HG02610 (cell line): ENCODE data around the gene ANXA3.
"Not testable (repeated sequence)": the region's sequence is repeated elsewhere in the genome, so short reads cannot be mapped to it uniquely, and the experiment has no call there.

Experiments used
- ATAC-seq: cut with Tn5 transposase; IDR thresholded peaks from one replicate; pipeline ENCODE4 v1.9.1; 2021; ENCODE audit warnings: mild to moderate bottlenecking, moderate library complexity; ENCODE audit not compliant: unreplicated experiment

Gene ANXA3

DNA sequence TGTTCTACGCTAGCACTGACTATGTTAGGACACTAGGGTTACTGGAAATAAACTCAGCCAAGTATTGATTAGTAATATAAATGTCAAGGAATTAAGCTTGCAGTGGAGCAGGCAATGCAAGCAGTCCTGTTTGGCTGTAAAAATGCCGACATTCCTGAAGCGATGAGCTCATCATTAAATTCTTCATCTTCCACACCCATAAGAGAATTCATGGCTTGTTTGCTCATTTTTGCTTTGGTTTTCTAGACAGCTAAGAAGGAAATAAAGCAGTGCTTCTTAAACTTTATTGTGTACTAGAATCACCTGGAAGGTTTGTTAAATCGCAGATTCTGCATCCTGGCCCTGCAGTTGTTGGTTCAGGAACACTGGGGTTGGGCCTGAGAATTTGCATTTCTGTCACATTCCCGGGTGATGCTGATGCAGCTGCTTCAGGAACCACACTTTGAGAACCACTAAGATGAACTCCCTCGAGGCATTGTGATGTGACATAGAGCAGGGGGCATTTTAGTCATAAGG lies 17.8 kb downstream of the ANXA3 start:
- no peak for ATAC-seq

- no peak for ATAC-seq
Observed at GRCh38 chr4:78570117-78570516, 18.5 kb downstream of the ANXA3 start.

GRCh38 chr4:78571804-78572203 lies 20.2 kb downstream of the ANXA3 start:
- no peak for ATAC-seq

DNA sequence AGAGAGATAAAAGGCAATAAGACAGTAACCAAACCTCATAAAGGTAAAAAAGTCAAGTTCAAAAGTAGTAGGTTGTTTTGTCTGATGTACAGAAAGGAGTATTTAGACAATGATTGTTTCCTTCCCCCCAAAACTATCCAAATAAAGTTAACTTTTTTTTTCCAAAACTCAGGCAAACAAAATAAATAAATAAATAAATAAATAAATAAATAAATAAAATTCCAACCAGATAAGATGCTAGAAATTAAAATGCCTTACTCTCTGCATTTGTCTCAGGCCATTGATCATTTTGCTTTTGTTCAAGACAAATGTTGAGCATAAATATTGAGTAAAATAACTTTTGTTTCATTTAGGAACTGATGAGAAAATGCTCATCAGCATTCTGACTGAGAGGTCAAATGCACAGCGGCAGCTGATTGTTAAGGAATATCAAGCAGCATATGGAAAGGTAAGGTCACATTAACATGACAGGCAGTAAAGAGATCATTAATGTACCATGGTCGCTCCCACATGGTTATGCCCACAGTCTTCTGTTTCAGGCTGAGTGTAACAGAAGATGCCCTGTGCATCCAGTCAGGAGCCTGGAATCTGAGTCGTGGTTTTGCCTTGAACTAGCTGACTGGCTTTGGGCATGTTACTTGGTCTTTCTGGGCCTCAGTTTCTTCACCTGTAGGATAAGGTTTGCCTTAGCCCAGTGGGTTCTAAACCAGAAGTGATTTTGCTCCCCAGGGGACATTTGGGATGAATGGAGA lies 27.3 kb downstream of the ANXA3 start:
- no peak for ATAC-seq

GRCh38 chr4:78581618-78582017 lies 30.0 kb downstream of the ANXA3 start:
- no peak for ATAC-seq

DNA sequence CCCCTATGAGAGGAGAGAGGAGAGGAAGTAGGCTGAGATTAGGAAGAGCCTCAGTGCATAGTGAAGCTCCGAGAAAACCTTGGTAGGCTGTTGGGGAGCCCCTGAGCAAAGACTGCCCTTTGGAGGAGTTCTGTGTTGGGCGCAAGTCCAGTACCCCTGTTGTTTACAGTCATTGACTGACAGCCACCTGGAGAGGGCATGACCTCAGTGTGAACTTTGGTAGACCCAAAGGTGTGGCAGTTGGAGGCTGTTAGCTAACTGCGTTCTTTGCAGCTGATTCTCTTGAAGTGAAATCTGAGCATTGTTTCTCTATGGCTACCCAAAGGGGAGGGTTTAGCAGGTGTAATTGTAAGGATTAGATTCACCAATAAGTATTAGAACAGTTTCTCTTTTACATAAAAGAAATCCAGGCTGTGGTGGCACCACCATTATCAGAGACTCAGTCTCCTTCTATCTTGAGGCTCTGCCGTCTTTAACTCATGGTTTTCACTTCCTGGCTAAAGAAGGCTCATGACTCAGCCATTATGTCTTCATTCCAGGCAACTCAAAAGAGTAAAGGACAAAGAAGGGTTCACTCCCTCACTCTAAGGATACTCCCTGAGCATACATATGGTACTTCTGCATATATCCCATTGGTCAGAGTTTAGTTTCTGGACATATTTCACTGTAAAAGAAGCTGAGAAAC lies 33.4 kb downstream of the ANXA3 start:
- ATAC-seq: no peak

DNA sequence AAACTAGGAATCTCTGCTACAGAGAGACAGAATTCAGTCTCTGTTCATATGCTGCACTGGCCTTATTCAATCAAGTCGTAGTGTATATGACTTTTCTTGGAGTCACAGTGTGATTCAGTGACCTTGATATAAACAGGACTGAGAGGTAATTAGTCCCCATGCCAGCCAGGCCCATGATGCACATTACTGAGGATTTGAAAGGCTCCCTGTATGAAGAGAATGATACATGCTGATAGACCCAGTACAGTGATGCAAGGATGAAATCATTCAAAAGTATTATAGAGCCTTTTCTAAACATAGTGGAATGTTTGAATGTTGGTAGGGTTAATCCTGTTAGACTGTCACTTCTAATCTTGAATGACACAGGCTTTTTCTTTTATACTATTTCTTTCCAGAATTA lies 34.1 kb downstream of the ANXA3 start:
- ATAC-seq: no peak

- ATAC-seq: no peak
Observed at GRCh38 chr4:78588894-78589545, 37.5 kb downstream of the ANXA3 start.

DNA sequence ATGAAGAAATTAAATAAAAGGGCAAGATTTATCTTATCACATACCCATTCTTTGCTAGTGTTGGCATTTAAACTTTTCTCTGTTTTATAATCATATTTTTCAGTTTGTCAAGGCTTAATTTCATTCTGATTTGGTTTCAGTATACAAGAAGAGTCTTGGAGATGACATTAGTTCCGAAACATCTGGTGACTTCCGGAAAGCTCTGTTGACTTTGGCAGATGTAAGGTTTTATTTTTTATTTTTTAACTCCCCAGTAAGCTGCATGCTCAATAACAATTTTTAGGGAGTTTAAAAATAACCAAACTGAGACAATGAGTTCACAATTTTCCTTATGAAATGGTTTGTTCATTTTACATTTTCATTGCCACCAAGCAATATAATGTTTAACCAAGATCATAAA lies 39.8 kb downstream of the ANXA3 start:
- no peak for ATAC-seq

GRCh38 chr4:78592088-78592783 lies 40.7 kb downstream of the ANXA3 start:
- peak; percentile 46 for ATAC-seq

GRCh38 chr4:78596111-78596742 lies 44.7 kb downstream of the ANXA3 start:
- ATAC-seq: no peak

DNA sequence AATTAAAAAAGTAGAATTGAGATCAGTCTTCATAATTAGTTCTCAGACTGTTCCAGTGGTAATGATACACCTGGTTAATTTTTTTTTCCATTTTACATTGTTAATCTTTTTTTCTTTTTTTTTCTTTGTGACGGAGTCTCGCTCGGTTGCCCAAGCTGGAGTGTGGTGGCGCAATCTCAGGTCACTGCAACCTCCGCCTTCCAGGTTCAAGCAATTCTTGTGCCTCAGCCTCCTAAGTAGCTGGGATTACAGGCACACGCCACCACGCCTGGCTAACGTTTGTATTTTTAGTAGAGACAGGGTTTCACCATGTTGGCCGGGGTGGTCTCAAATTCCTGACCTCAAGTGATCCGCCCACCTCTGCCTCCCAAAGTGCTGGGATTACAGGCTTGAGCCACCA lies 46.9 kb downstream of the ANXA3 start:
- not testable (repeated sequence) for ATAC-seq

GRCh38 chr4:78599147-78599546 lies 47.6 kb downstream of the ANXA3 start:
- no peak for ATAC-seq

GRCh38 chr4:78599931-78600375 lies 48.4 kb downstream of the ANXA3 start:
- ATAC-seq: no peak

- ATAC-seq: no peak
Observed at GRCh38 chr4:78601013-78601412, 49.4 kb downstream of the ANXA3 start.

DNA sequence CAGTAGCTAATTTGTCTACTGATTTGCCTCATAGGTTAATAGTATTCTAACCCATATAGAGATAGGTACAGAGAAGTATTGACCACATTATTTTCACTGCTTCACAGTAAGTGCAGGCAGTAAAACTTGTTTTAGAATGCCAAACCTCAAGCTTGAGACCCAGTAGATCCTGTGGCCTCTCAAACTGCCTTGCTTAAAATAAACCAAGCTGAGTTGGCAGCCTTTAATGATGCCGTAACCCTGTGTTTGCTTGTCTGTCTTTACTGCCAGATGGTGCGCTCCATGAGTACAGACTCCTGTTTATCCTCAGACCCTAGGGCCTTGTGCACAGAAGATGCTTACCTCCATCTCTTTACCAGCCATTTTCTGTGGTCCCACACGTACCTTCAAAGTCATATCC lies 50.8 kb downstream of the ANXA3 start:
- no peak for ATAC-seq

GRCh38 chr4:78603384-78603783 lies 51.8 kb downstream of the ANXA3 start:
- ATAC-seq: no peak

DNA sequence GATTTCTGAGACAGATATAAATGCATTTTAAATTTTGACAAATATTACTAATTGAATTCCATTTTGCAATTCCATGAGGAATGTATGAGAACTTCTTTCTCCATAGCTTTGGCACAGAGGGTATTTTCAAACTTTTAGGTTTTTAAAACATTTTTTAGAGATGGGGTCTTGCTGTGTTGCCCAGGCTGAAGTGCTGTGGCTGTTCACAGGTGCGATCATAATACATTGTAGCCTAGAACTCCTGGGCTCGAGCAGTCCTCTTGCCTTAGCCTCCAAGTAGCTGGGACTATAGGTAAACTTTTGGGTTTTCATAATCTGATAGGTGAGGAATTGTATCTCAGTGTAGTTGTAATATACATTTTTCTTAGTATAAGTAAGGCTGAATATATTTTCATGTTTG lies 53.4 kb downstream of the ANXA3 start:
- ATAC-seq: no peak

DNA sequence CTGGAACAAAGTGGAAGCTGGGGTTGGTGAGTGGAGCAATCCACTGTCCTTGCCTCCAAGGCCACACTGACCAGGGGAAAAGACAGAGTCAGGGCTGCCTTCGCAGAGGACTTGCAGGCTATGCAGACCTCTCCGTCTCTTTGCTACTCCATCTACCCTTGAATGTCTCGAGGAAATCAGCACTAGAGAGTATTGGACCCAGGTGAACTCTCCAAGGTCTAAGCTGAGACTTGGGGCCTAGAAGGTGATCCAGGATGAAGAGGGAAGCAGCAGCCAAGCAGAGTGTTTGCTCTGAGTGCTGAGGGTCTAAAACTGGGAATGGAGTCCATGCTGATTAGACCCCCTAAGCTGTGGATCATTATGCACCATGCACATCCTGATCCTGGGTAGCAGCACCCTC lies 54.5 kb downstream of the ANXA3 start:
- ATAC-seq: no peak

DNA sequence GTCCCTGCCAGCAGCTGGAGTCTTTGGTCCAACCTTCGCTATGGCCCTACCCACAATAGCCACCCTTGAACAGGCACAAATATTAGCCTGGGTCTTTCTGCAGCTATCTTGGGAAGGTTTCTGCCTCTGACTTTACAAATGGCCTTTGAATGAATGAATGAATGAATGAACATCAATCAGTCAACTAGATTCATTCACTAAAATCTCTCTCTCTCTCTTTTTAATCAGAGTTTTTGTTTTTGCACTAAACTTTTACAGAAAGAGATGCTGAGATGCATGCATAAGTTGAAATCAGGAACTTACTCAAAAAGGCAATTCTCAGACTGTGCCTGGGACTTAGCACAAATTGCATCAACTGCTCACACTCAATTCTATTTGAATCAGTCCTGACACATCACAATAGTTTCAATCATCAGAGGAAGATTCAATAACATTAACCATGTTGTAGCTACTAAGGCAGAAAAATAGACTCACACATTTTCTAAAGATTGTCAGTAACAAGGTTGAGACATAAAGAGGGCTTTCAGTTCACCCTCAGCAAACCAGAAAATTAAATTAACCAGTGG lies 55.0 kb downstream of the ANXA3 start:
- ATAC-seq: no peak
